Common myeloid progenitor, CD34-positive (primary cell): ENCODE measurements around the gene RANBP3L.

Experiments used
- CTCF ChIA-PET: fragments of 350-600 bp; sonication (Branson Sonifier 250); formaldehyde crosslinking; loops from one replicate; lab custom pipeline; 2021; ENCODE audit warnings: antibody characterized with exemption; lab: Charles Lee
- POLR2A ChIA-PET: fragments of 350-600 bp; sonication (Branson Sonifier 250); formaldehyde crosslinking; loops from one replicate; lab custom pipeline; 2021; ENCODE audit warnings: antibody characterized with exemption; lab: Charles Lee
- DNase-seq, 3 donors: peaks; one replicate each; pipeline versions ENCODE4 v3.0.0 to v3.0.0-alpha.2; 2013
- H3K27ac ChIP-seq, 2 experiments: 1 replicate in 1 of 2; 2 replicates in 1 of 2; pipeline ENCODE4 v1.7.0; 2013; ENCODE audit warnings: inconsistent platforms in 2 of 2, low read length in 2 of 2, mild to moderate bottlenecking in 2 of 2, low read depth in 1 of 2, moderate library complexity in 1 of 2; ENCODE audit not compliant: severe bottlenecking in 2 of 2, insufficient read depth in 1 of 2, poor library complexity in 1 of 2
- H3K27me3 ChIP-seq, 5 experiments: replicated peaks in 2 of 5; 1 replicate in 3 of 5; 2 replicates in 2 of 5; pipeline versions ENCODE4 v1.6.1 to v1.7.0; 2013; ENCODE audit warnings: low read length in 4 of 5, mild to moderate bottlenecking in 2 of 5, moderate library complexity in 2 of 5, inconsistent platforms in 1 of 5; ENCODE audit not compliant: insufficient read depth in 5 of 5, control insufficient read depth in 4 of 5
- H3K36me3 ChIP-seq, 4 experiments: 1 replicate in 2 of 4; 2 replicates in 2 of 4; pipeline versions ENCODE4 v1.6.1 to v1.7.0; 2013; ENCODE audit warnings: low read length in 3 of 4, control low read depth in 1 of 4, mild to moderate bottlenecking in 1 of 4; ENCODE audit not compliant: control insufficient read depth in 4 of 4, insufficient read depth in 4 of 4
- H3K4me1 ChIP-seq, 4 experiments: 1 replicate in 3 of 4; 2 replicates in 1 of 4; pipeline versions ENCODE4 v1.6.1 to v1.7.1; 2013; ENCODE audit warnings: low read length in 3 of 4, mild to moderate bottlenecking in 3 of 4, control low read depth in 1 of 4, inconsistent platforms in 1 of 4, moderate library complexity in 1 of 4; ENCODE audit not compliant: control insufficient read depth in 4 of 4, insufficient read depth in 4 of 4; ENCODE audit errors: control extremely low read depth in 1 of 4
- H3K4me3 ChIP-seq, 7 experiments: 1 replicate in 4 of 7; 2 replicates in 3 of 7; pipeline versions ENCODE4 v1.5.1 to v1.7.0; 2013; ENCODE audit warnings: mild to moderate bottlenecking in 7 of 7, low read length in 6 of 7, moderate library complexity in 6 of 7, inconsistent platforms in 2 of 7, low read depth in 2 of 7, control low read depth in 1 of 7; ENCODE audit not compliant: insufficient read depth in 4 of 7, control insufficient read depth in 1 of 7; ENCODE audit errors: extremely low read depth in 1 of 7
- H3K9me3 ChIP-seq, 5 experiments: 1 replicate in 4 of 5; 2 replicates in 1 of 5; pipeline versions ENCODE4 v1.6.1 to v1.7.1; 2013; ENCODE audit warnings: low read length in 4 of 5, mild to moderate bottlenecking in 2 of 5, inconsistent platforms in 1 of 5, low read depth in 1 of 5, moderate library complexity in 1 of 5; ENCODE audit not compliant: control insufficient read depth in 4 of 5, insufficient read depth in 2 of 5; ENCODE audit errors: control extremely low read depth in 1 of 5
- WGBS: methylation state at CpG from one replicate; pipeline ENCODE4 v1.1.5; 2013; ENCODE audit not compliant: insufficient coverage; 5-methylcytosine and 5-hydroxymethylcytosine counted together

The RANBP3L gene

GRCh38 chr5:36304095-36304805 lies 2.5 kb upstream of the RANBP3L start:
- CTCF ChIA-PET, result interaction anchor here (0.5 to 2.3 kb wide), 9 partner anchors 7 to 369 kb away, joined by 3 to 13 read pairs (median 4); no protein-coding TSS in a partner anchor
- H3K27me3 ChIP-seq, result no peaks in the 10 kb centered on the region
- H3K9me3 ChIP-seq, result no peaks in the 10 kb centered on the region
- no peak overlapping the region for H3K4me3 ChIP-seq
- DNase-seq, result peak in 1 of 3 donors; percentile 17
- POLR2A ChIA-PET, result no interaction called here
- H3K27ac ChIP-seq, result no peak overlapping the region
- no peaks in the 10 kb centered on the region for H3K36me3 ChIP-seq
- WGBS, result 54% methylated on average over 6 of the region's 7 CpGs
- peaks cover 0 to 20% (median 0%) of the 10 kb centered on the region in 4 experiments for H3K4me1 ChIP-seq

- H3K36me3 ChIP-seq, result no peaks in the 10 kb centered on the region
- no peak overlapping the region for H3K27ac ChIP-seq
- 96% methylated on average over 3 of the region's 4 CpGs for WGBS
- POLR2A ChIA-PET, result no interaction called here
- CTCF ChIA-PET, result interaction anchor here (0.8 to 2.4 kb wide), 6 partner anchors 9 to 124 kb away, joined by 3 to 11 read pairs (median 4); partner anchors contain the start of gene NADK2
- no peak overlapping the region for H3K4me3 ChIP-seq
- no peaks in the 10 kb centered on the region for H3K9me3 ChIP-seq
- H3K4me1 ChIP-seq, result peaks cover 0 to 20% (median 0%) of the 10 kb centered on the region in 4 experiments
- DNase-seq, result no peak
- no peaks in the 10 kb centered on the region for H3K27me3 ChIP-seq
These were observed 668 bp downstream of the RANBP3L start for GRCh38 chr5:36300927-36301540.

GRCh38 chr5:36300191-36300926 lies 1.3 kb downstream of the RANBP3L start:
- 100% methylated on average over 2 of the region's 3 CpGs for WGBS
- POLR2A ChIA-PET, result no interaction called here
- CTCF ChIA-PET, result interaction anchor here (0.8 to 2.4 kb wide), 3 partner anchors 35 to 123 kb away, joined by 3 to 11 read pairs (median 4); partner anchors contain the start of gene NADK2
- Histone ChIP-seq H3K9me3 (no peaks in the 10 kb centered on the region), H3K36me3 (no peaks in the 10 kb centered on the region), H3K4me3 (no peak overlapping the region), H3K27ac (no peak overlapping the region), H3K4me1 (peaks cover 0 to 18% (median 0%) of the 10 kb centered on the region in 4 experiments), H3K27me3 (no peaks in the 10 kb centered on the region)
- no peak for DNase-seq

GRCh38 chr5:36298552-36298951 lies 3.1 kb downstream of the RANBP3L start:
- H3K9me3 ChIP-seq, result no peaks in the 10 kb centered on the region
- DNase-seq, result no peak
- peaks cover 0 to 11% (median 0%) of the 10 kb centered on the region in 4 experiments for H3K4me1 ChIP-seq
- no peaks in the 10 kb centered on the region for H3K36me3 ChIP-seq
- ChIA-PET CTCF (interaction anchor here (1.1 kb wide), 1 partner anchor 12 kb away, joined by 3 read pairs; no protein-coding TSS in a partner anchor), POLR2A (no interaction called here)
- no peak overlapping the region for H3K4me3 ChIP-seq
- H3K27me3 ChIP-seq, result no peaks in the 10 kb centered on the region
- no peak overlapping the region for H3K27ac ChIP-seq

- H3K4me3 ChIP-seq, result no peak overlapping the region
- H3K27ac ChIP-seq, result no peak overlapping the region
- ChIA-PET CTCF (interaction anchor here (0.9 to 1.9 kb wide), 3 partner anchors 8 to 398 kb away, joined by 3 to 7 read pairs (median 3); no protein-coding TSS in a partner anchor), POLR2A (no interaction called here)
- no peaks in the 10 kb centered on the region for H3K27me3 ChIP-seq
- H3K36me3 ChIP-seq, result no peaks in the 10 kb centered on the region
- WGBS, result 100% methylated on average over 2 of the region's 3 CpGs
- no peak for DNase-seq
- H3K9me3 ChIP-seq, result no peaks in the 10 kb centered on the region
- peaks cover 0 to 11% (median 0%) of the 10 kb centered on the region in 4 experiments for H3K4me1 ChIP-seq
These were observed 4.0 kb downstream of the RANBP3L start for GRCh38 chr5:36297653-36298052.

- ChIA-PET POLR2A (no interaction called here), CTCF (interaction anchor here (0.7 kb wide), 1 partner anchor 12 kb away, joined by 3 read pairs; no protein-coding TSS in a partner anchor)
- Histone ChIP-seq H3K4me1 (no peaks in the 10 kb centered on the region), H3K36me3 (no peaks in the 10 kb centered on the region), H3K27me3 (no peaks in the 10 kb centered on the region), H3K27ac (no peak overlapping the region), H3K4me3 (no peak overlapping the region), H3K9me3 (no peaks in the 10 kb centered on the region)
- no peak for DNase-seq
- whole genome bisulfite sequencing, result 88% methylated on average over 2 of the region's 2 CpGs
These were observed 15.7 kb downstream of the RANBP3L start for GRCh38 chr5:36285837-36286615.
